Measurements from ENCODE around the gene SLC17A2. TPM values are rescaled to one million over a fixed set of nuclear protein-coding genes. Genes with fewer than 3 reads are reported as not detected.

SLC17A2 gene
- total RNA-seq, 1 donor from 2014 or later = not detected

DNA sequence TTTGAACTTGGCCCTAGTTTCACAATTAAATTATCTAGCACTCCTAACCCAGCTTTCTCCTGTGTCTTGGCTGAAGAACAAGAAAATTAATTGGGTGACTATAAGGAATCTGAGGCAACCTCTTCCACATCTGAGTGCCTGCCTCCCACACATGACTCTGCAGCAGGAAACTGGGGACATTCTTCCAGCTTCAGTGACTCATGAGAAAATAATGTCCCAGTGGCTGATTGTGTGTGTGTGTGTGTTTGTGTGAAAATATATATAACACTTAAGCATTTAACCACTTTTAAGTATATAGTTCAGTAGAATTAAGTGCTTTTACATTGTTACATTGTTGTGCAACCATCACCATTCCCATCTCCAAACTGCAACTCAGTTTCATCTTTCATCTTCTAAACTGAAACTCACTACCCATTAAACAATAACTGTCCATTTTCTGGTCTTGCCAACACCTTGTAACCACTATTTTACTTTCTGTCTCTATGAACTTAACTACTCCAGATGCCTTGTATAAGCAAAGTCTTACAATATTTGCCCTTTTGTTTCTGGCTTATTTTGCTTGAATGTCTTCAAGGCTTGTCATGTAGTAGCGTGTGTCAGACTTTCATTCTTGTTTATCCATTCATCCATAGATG, 40.8 kb upstream of the SLC17A2 start:
- DNase-seq (ENCODE audit: low spot score in 2 of 2) = peak in 1 of 2 donors; percentile 81
- peaks cover 20 to 35% of the 10 kb centered on the region in 2 donors for H3K4me1 ChIP-seq
- H3K9me3 ChIP-seq = no peaks in the 10 kb centered on the region
- peak overlapping the region in 1 of 2 donors; percentile 26 for H3K4me3 ChIP-seq
- no peaks in the 10 kb centered on the region for H3K27me3 ChIP-seq
- H3K36me3 ChIP-seq = peaks cover 66 to 79% of the 10 kb centered on the region in 2 donors
- intact Hi-C loops (cut with DNase I) = loop anchor here (1.0 kb wide), 1 partner anchor 21 kb away; no protein-coding TSS in a partner anchor
- TF ChIP-seq, protein P1, sequence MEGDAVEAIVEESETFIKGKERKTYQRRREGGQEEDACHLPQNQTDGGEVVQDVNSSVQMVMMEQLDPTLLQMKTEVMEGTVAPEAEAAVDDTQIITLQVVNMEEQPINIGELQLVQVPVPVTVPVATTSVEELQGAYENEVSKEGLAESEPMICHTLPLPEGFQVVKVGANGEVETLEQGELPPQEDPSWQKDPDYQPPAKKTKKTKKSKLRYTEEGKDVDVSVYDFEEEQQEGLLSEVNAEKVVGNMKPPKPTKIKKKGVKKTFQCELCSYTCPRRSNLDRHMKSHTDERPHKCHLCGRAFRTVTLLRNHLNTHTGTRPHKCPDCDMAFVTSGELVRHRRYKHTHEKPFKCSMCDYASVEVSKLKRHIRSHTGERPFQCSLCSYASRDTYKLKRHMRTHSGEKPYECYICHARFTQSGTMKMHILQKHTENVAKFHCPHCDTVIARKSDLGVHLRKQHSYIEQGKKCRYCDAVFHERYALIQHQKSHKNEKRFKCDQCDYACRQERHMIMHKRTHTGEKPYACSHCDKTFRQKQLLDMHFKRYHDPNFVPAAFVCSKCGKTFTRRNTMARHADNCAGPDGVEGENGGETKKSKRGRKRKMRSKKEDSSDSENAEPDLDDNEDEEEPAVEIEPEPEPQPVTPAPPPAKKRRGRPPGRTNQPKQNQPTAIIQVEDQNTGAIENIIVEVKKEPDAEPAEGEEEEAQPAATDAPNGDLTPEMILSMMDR (IDR thresholded peaks at IDR 0.05) = no peak
- H3K27ac ChIP-seq = peak overlapping the region; percentile 68 to 77

DNA sequence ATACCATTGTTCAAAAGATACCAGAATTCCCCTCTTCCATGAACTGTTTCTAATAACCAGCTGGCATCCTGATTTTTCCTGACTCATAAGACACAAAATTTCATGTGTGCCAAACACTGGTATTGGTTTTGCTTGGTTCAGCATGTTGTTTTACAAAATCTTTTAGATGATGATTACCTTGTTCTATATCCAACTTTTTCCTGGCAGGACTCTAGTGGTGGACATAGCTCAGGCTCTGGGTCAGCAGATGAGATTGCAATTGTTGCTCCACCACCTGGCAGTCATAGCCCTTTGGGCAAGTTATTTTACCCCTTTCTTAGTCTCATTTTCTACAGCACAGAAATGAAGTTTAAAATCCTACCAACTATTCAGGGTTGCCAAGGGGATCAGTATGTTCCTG, 38.3 kb upstream of the SLC17A2 start:
- TF ChIP-seq, protein P1 (IDR thresholded peaks at IDR 0.05) = no peak
- H3K36me3 ChIP-seq = peaks cover 58 to 59% of the 10 kb centered on the region in 2 donors
- peak overlapping the region in 1 of 2 donors; percentile 40 for H3K27ac ChIP-seq
- no peak for DNase-seq (ENCODE audit: low spot score in 2 of 2)
- peak overlapping the region; percentile 17 to 20 for H3K4me3 ChIP-seq
- no peaks in the 10 kb centered on the region for H3K27me3 ChIP-seq
- H3K4me1 ChIP-seq = peaks cover 24 to 54% of the 10 kb centered on the region in 2 donors
- intact Hi-C loops (cut with DNase I) = no loop called here
- no peaks in the 10 kb centered on the region for H3K9me3 ChIP-seq

DNA sequence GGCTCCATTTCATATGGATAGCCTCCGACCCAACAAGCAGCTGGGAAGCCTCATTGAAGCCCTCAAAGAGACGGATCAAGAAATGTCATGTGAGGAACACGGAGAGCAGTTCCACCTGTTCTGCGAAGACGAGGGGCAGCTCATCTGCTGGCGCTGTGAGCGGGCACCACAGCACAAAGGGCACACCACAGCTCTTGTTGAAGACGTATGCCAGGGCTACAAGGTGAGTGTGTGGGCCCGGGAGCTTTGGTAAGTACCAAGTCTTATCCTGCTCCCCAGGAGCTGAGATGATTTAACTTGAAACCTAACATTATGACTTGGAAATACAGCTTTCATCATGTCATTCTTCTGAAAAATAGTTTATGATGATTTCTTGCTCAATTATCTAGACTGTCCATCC, 36.2 kb upstream of the SLC17A2 start:
- Histone ChIP-seq H3K36me3 (peaks cover 39% of the 10 kb centered on the region in 2 donors), H3K27me3 (no peaks in the 10 kb centered on the region), H3K4me3 (peak overlapping the region; percentile 25 to 94), H3K27ac (peak overlapping the region in 1 of 2 donors; percentile 6), H3K9me3 (no peaks in the 10 kb centered on the region), H3K4me1 (peaks cover 20 to 49% of the 10 kb centered on the region in 2 donors)
- TF ChIP-seq, protein P1 (IDR thresholded peaks at IDR 0.05) = no peak
- DNase-seq (ENCODE audit: low spot score in 2 of 2) = no peak
- intact Hi-C loops (cut with DNase I) = no loop called here

DNA sequence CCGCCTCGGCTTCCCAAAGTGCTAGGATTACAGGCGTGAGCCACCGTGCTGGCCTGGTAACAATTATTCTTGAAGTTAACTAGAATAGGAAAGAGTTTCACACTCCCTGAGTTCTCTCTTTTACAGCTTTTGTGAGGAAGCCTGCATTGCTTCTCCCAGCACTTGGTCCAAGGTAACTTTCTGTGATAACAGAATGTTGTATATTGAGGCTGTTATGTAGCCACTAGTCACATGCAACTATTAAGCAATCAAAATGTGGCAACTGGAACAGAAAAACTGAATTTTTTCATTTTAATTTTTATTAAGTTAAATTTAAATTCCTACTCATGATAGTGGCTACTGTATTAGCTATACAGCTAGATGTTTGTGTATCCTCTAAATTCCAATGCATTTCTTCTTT, 34.6 kb upstream of the SLC17A2 start:
- H3K4me3 ChIP-seq = peak overlapping the region; percentile 56 to 94
- H3K36me3 ChIP-seq = peaks cover 27 to 32% of the 10 kb centered on the region in 2 donors
- H3K27ac ChIP-seq = no peak overlapping the region
- intact Hi-C loops (cut with DNase I) = no loop called here
- H3K27me3 ChIP-seq = no peaks in the 10 kb centered on the region
- H3K4me1 ChIP-seq = peaks cover 15 to 39% of the 10 kb centered on the region in 2 donors
- H3K9me3 ChIP-seq = no peaks in the 10 kb centered on the region
- DNase-seq (ENCODE audit: low spot score in 2 of 2) = no peak
- TF ChIP-seq, protein P1 (IDR thresholded peaks at IDR 0.05) = no peak

DNA sequence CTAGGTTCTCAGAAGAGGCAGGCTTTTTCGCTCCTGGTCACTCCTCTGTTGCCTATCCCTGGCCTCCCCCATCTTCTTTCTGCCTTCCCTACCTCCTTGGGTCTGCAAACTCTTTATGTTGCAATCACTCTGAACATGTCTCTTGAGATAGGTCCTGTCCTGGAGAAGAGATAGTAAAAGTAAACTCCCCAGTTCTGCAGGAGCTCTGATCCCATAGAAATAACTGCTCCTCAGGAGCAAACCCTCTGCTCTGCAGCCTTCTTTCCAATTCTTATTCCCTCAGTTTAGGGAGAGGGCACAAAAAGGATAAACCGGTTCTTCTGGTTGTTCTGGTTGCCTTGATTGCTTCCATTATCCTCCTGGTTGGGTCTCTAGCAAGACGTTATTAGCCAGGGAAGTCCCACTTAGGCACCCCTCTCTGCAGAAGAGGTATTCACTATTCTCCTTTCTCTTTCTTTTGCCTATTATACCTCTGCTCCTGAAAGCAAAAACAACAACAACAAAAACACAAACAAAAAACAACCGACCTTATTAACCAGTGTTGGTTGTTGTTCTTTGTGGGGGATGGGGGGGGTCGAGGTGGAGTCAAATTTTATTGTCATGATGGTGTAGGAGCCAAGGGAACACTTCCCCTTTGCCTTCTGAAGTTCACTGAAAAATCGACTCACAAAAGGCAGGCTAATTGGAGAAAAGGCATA, 33.1 kb upstream of the SLC17A2 start:
- intact Hi-C loops (cut with DNase I) = loop anchor here (5.0 kb wide), 1 partner anchor 41 kb away; no protein-coding TSS in a partner anchor
- H3K36me3 ChIP-seq = peaks cover 18 to 23% of the 10 kb centered on the region in 2 donors
- H3K4me3 ChIP-seq = peak overlapping the region; percentile 56 to 94
- no peaks in the 10 kb centered on the region for H3K9me3 ChIP-seq
- TF ChIP-seq, protein P1 (IDR thresholded peaks at IDR 0.05) = no peak
- H3K27me3 ChIP-seq = no peaks in the 10 kb centered on the region
- H3K27ac ChIP-seq = peak overlapping the region; percentile 94 to 98
- peaks cover 15 to 39% of the 10 kb centered on the region in 2 donors for H3K4me1 ChIP-seq
- no peak for DNase-seq (ENCODE audit: low spot score in 2 of 2)

All from ascending aorta (tissue), 2 donors.